ENCODE results near the gene NSUN7. TPM values are rescaled to one million over a fixed set of nuclear protein-coding genes. Genes with fewer than 3 reads are reported as not detected.

The NSUN7 gene
- total RNA-seq, 2 donors from 2014 or later: 10.9 to 11.2 TPM

DNA sequence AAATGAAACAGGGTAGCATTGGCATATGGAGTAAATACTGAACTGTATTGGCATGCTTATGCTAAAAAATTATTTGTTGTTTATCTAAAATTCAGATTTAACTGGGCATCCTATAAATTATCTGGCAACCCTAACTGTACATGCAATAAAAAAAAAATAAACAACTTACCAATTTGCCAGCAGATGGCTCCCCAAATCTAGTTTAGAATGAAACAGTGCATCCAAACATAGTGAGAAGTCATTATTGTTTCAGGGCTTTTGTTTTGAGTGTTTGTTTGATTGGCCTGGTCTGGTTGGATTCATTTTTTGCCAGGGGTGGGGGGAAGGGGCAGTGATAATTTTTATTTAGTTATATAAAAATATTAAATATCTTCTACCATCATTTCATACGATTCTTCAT is 12.8 kb upstream of the NSUN7 start:
- H3K27me3 ChIP-seq: no peaks in the 10 kb centered on the region
- H3K27ac ChIP-seq: no peak overlapping the region
- TF ChIP-seq CTCF (IDR thresholded peaks at IDR 0.05): no peak
- H3K36me3 ChIP-seq: no peaks in the 10 kb centered on the region
- no peak for DNase-seq
- H3K4me3 ChIP-seq: no peak overlapping the region
- peaks cover 2% of the 10 kb centered on the region for H3K4me1 ChIP-seq
- no peak overlapping the region for H3K9ac ChIP-seq (ENCODE audit: low read depth in 2 of 2, low read length in 2 of 2)
- intact Hi-C loops (cut with DNase I): loop anchor here (5.0 kb wide), 2 partner anchors 105 to 160 kb away; no protein-coding TSS in a partner anchor
- no peaks in the 10 kb centered on the region for H3K9me3 ChIP-seq

- DNase-seq: no peak
- Histone ChIP-seq H3K27ac (no peak overlapping the region), H3K4me3 (no peak overlapping the region), H3K4me1 (no peaks in the 10 kb centered on the region), H3K9me3 (no peaks in the 10 kb centered on the region), H3K36me3 (no peaks in the 10 kb centered on the region), H3K9ac (ENCODE audit: low read depth in 2 of 2, low read length in 2 of 2) (no peak overlapping the region), H3K27me3 (no peaks in the 10 kb centered on the region)
- intact Hi-C loops (cut with DNase I): loop anchor here (5.0 kb wide), 2 partner anchors 104 to 159 kb away; no protein-coding TSS in a partner anchor
- TF ChIP-seq CTCF (IDR thresholded peaks at IDR 0.05): no peak
Observed at GRCh38 chr4:40737879-40738278, 11.9 kb upstream of the NSUN7 start.

- no peak for TF ChIP-seq CTCF (IDR thresholded peaks at IDR 0.05)
- intact Hi-C loops (cut with DNase I): loop anchor here (5.0 kb wide), 2 partner anchors 103 to 158 kb away; no protein-coding TSS in a partner anchor
Observed at GRCh38 chr4:40739347-40739746, 10.4 kb upstream of the NSUN7 start.

DNA sequence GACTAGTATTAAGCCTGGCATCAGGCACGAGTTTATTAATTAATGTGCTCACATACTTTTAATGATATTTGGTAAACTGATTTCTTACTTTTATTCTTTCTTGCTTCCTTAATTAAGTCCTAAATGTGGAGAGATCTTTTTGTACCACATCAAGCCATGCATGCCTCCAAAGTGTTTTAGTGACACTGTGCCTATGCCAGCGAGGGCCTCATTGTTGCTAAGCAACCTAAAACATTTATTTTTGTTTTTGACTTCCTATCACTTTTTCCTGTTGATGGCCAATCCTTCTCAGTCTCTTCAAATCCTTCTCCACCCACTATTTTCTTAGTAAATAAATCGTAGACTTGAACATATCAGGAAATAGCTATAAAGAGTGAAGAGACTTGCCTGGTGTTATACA is 5.5 kb upstream of the NSUN7 start:
- intact Hi-C loops (cut with DNase I): loop anchor here (5.0 kb wide), 1 partner anchor 173 kb away; no protein-coding TSS in a partner anchor
- no peak overlapping the region for H3K9ac ChIP-seq (ENCODE audit: low read depth in 2 of 2, low read length in 2 of 2)
- H3K4me1 ChIP-seq: no peaks in the 10 kb centered on the region
- H3K9me3 ChIP-seq: no peaks in the 10 kb centered on the region
- DNase-seq: no peak
- no peak overlapping the region for H3K4me3 ChIP-seq
- no peak overlapping the region for H3K27ac ChIP-seq
- no peak for TF ChIP-seq CTCF (IDR thresholded peaks at IDR 0.05)
- H3K36me3 ChIP-seq: no peaks in the 10 kb centered on the region
- no peaks in the 10 kb centered on the region for H3K27me3 ChIP-seq

More at GRCh38 chr4:40739347-40739746, 10.4 kb upstream of the NSUN7 start:
- Histone ChIP-seq H3K9ac (ENCODE audit: low read depth in 2 of 2, low read length in 2 of 2) (no peak overlapping the region), H3K27me3 (no peaks in the 10 kb centered on the region), H3K9me3 (no peaks in the 10 kb centered on the region), H3K4me1 (no peaks in the 10 kb centered on the region), H3K27ac (no peak overlapping the region), H3K4me3 (no peak overlapping the region), H3K36me3 (no peaks in the 10 kb centered on the region)
- no peak for DNase-seq

GRCh38 chr4:40745285-40745984 is 4.3 kb upstream of the NSUN7 start:
- Histone ChIP-seq H3K27me3 (peaks cover 5% of the 10 kb centered on the region), H3K9ac (ENCODE audit: low read depth in 2 of 2, low read length in 2 of 2) (no peak overlapping the region), H3K4me1 (no peaks in the 10 kb centered on the region), H3K4me3 (no peak overlapping the region), H3K9me3 (no peaks in the 10 kb centered on the region), H3K36me3 (no peaks in the 10 kb centered on the region), H3K27ac (no peak overlapping the region)
- DNase-seq: no peak
- intact Hi-C loops (cut with DNase I): no loop called here
- TF ChIP-seq CTCF (IDR thresholded peaks at IDR 0.05): no peak
